Measurements from ENCODE around the gene HOXC13.

The HOXC13 gene

GRCh38 chr12:53985994-53986685 is 47.5 kb downstream of the HOXC13 start:
- no peak for TF ChIP-seq CTCF (IDR thresholded peaks at IDR 0.05; ENCODE audit: low read depth, low read length, missing control alignments)
- no peak for DNase-seq (ENCODE audit: extremely low read depth, low read depth)
- H3K4me3 ChIP-seq (replicated peaks; ENCODE audit: low read depth, low read length) = peak overlapping the region; percentile 51

GRCh38 chr12:53986686-53987483 is 48.3 kb downstream of the HOXC13 start:
- peak overlapping the region; percentile 51 for H3K4me3 ChIP-seq (replicated peaks; ENCODE audit: low read depth, low read length)
- TF ChIP-seq CTCF (IDR thresholded peaks at IDR 0.05; ENCODE audit: low read depth, low read length, missing control alignments) = no peak
- no peak for DNase-seq (ENCODE audit: extremely low read depth, low read depth)

GRCh38 chr12:53987787-53988230 is 49.2 kb downstream of the HOXC13 start:
- no peak for DNase-seq (ENCODE audit: extremely low read depth, low read depth)
- no peak overlapping the region; the same call in 1 of the 2 replicates for H3K4me3 ChIP-seq (replicated peaks; ENCODE audit: low read depth, low read length)
- TF ChIP-seq CTCF (IDR thresholded peaks at IDR 0.05; ENCODE audit: low read depth, low read length, missing control alignments) = no peak

- DNase-seq (ENCODE audit: extremely low read depth, low read depth) = no peak
- no peak overlapping the region for H3K4me3 ChIP-seq (replicated peaks; ENCODE audit: low read depth, low read length)
Observed at GRCh38 chr12:53988541-53989226, 50.1 kb downstream of the HOXC13 start.

GRCh38 chr12:53989227-53990113 is 50.8 kb downstream of the HOXC13 start:
- peak; percentile 46 for TF ChIP-seq CTCF (IDR thresholded peaks at IDR 0.05; ENCODE audit: low read depth, low read length, missing control alignments)
- DNase-seq (ENCODE audit: extremely low read depth, low read depth) = no peak
- no peak overlapping the region for H3K4me3 ChIP-seq (replicated peaks; ENCODE audit: low read depth, low read length)

More at GRCh38 chr12:53988541-53989226, 50.1 kb downstream of the HOXC13 start:
- no peak for TF ChIP-seq CTCF (IDR thresholded peaks at IDR 0.05; ENCODE audit: low read depth, low read length, missing control alignments)
